Esophagus squamous epithelium (tissue), 5 donors: ENCODE results near the gene ZNF575. TPM values are rescaled to one million over a fixed set of nuclear protein-coding genes. Genes with fewer than 3 reads are reported as not detected.
A peak's percentile ranks its signal among the peaks of the same experiment; 100 is the strongest.

ENCODE experiments used
- DNase-seq: peaks from one replicate; lab custom pipeline; 2025; lab: John Stamatoyannopoulos, UW
- H3K27ac ChIP-seq, 4 donors: fragments of 200-600 bp; sonication (generic); one replicate each; pipeline ENCODE4 v1.5.1; 2016 to 2019; ENCODE audit warnings: mild to moderate bottlenecking in 1 of 4
- H3K27me3 ChIP-seq, 4 donors: fragments of 200-600 bp; sonication (generic); 1 replicate in 3 of 4; 2 replicates in 1 of 4; pipeline versions ENCODE4 v1.5.1 to v1.6.0; 2017 to 2021; ENCODE audit warnings: antibody characterized with exemption in 1 of 4
- H3K36me3 ChIP-seq, 3 donors: fragments of 200-600 bp; sonication (generic); one replicate each; pipeline ENCODE4 v1.5.1; 2016 to 2019
- H3K4me1 ChIP-seq, 3 donors: fragments of 200-600 bp; sonication (generic); one replicate each; pipeline ENCODE4 v1.5.1; 2017 to 2019
- H3K4me3 ChIP-seq, 4 donors: fragments of 200-600 bp; sonication (generic); 1 replicate in 3 of 4; 2 replicates in 1 of 4; pipeline ENCODE4 v1.5.1; 2016 to 2019; ENCODE audit warnings: mild to moderate bottlenecking in 2 of 4, moderate library complexity in 1 of 4
- H3K9me3 ChIP-seq, 3 donors: fragments of 200-600 bp; sonication (generic); one replicate each; pipeline ENCODE4 v1.5.1; 2016 to 2019
- POLR2A ChIP-seq, 4 donors: fragments of 450-650 bp; IDR thresholded peaks; one replicate each; pipeline ENCODE4 v1.6.1; 2017; ENCODE audit warnings: antibody characterized with exemption in 4 of 4, mild to moderate bottlenecking in 4 of 4, moderate library complexity in 3 of 4
- WGBS, 2 donors: methylation state at CpG; one replicate each; pipeline ENCODE4 v1.1.5; 2018; 5-methylcytosine and 5-hydroxymethylcytosine counted together
- intact Hi-C: fragments of 100-400 bp; cut with DNase I; formaldehyde crosslinking; loops from one replicate; pipeline ENCODE4 v1.15.0; 2022
- total RNA-seq, 4 donors: library from RNA; depleted of rRNA; stranded (reverse); fragments of >200 nt; gene quantifications; one replicate each; pipeline ENCODE4 v1.1.0, GENCODE V29; 2016
- TF ChIP-seq, protein P1 (sequence below), 6 experiments: fragments of 450-650 bp in 4 of 6; fragments of 200-600 bp in 2 of 6; sonication (generic) in 2 of 6; IDR thresholded peaks; one replicate each; pipeline ENCODE4 v1.5.1; 2016 to 2019; ENCODE audit warnings: antibody characterized with exemption in 6 of 6, mild to moderate bottlenecking in 4 of 6, moderate library complexity in 4 of 6
- donor health status: DM: yes; HTN: yes; CAD: no.

Gene ZNF575
- total RNA-seq, 4 donors from 2014 or later = not detected

DNA sequence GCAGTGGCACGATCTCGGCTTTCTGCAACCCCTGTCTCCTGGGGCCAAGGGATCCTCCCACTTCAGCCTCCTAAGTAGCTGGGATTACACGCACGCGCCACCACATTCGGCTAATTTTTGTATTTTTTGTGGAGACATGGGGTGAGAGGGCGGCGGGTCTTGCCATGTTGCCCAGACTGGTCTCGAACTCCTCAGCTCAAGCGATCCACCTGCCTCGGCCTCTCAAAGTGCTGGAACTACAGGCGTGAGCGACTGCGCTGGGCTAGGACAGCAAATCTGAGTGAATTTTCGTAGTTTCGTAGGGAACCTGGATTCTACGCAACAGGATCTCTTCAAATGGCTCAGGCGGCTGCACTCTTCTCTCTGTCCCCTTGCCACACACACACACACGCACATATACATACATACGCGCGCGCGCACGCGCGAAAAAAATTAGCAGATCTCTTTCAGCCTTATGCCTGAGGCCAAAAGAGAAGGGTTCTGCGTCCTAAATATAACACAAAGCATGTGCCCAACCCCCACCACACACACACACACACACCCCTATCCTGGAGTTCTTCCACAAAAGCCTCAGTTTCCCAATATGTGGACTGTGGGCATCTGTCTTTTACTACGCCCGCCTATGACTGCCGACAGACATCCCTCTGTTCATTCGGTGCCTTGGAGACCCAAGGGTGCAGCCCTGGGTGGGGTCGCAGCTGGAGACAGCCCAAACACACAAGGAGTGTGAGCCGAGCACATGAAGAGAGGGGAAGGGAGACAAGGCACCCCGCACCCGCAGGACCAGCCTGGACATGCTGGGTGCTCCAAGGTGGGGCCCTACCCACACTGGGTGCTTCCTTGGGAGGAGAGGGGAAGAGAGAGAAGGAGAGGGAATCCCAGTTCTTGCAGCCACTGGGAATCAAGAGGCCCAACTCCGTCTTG lies 43.2 kb downstream of the ZNF575 start:
- no peak for DNase-seq
- Histone ChIP-seq H3K27ac (peak overlapping the region; percentile 85 to 97 (median 90)), H3K4me1 (peaks cover 19 to 56% (median 24%) of the 10 kb centered on the region in 3 donors), H3K36me3 (peaks cover 0 to 15% (median 0%) of the 10 kb centered on the region in 3 donors), H3K27me3 (no peaks in the 10 kb centered on the region), H3K9me3 (no peaks in the 10 kb centered on the region), H3K4me3 (peak overlapping the region; percentile 23 to 92 (median 78))
- intact Hi-C loops = no loop called here
- TF ChIP-seq, protein P1, sequence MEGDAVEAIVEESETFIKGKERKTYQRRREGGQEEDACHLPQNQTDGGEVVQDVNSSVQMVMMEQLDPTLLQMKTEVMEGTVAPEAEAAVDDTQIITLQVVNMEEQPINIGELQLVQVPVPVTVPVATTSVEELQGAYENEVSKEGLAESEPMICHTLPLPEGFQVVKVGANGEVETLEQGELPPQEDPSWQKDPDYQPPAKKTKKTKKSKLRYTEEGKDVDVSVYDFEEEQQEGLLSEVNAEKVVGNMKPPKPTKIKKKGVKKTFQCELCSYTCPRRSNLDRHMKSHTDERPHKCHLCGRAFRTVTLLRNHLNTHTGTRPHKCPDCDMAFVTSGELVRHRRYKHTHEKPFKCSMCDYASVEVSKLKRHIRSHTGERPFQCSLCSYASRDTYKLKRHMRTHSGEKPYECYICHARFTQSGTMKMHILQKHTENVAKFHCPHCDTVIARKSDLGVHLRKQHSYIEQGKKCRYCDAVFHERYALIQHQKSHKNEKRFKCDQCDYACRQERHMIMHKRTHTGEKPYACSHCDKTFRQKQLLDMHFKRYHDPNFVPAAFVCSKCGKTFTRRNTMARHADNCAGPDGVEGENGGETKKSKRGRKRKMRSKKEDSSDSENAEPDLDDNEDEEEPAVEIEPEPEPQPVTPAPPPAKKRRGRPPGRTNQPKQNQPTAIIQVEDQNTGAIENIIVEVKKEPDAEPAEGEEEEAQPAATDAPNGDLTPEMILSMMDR (IDR thresholded peaks at IDR 0.05) = no peak
- TF ChIP-seq POLR2A (IDR thresholded peaks at IDR 0.05) = peak in 1 of 4 donors; percentile 9
- 54 to 58% methylated on average over 14 to 32 of the region's 37 CpGs for WGBS, 2 donors

DNA sequence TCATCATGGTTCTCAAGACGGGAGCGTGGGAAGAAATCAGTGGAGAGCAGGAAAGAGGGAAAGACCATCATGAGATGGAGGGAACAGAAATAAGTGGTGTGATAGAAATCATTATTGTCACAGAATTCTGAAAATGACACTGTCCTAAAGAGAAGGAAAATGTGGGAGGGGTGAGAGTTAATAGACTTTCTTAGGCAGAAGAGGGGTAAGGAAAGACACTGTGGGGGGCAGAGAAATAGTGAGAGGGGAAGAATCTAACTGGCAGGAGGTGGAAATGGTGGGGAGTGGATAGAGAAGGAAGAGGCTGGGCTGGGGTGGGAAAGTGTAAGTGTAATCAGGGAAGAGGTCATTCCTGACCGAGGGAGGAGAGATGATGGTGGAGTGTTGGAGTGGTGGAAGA lies 45.8 kb downstream of the ZNF575 start:
- Histone ChIP-seq H3K27me3 (no peaks in the 10 kb centered on the region), H3K4me1 (peaks cover 23 to 58% (median 24%) of the 10 kb centered on the region in 3 donors), H3K4me3 (no peak overlapping the region), H3K27ac (no peak overlapping the region), H3K36me3 (no peaks in the 10 kb centered on the region), H3K9me3 (no peaks in the 10 kb centered on the region)
- intact Hi-C loops = no loop called here
- no peak for DNase-seq
- 77 to 87% methylated on average over 3 of the region's 3 CpGs for WGBS, 2 donors
- TF ChIP-seq, protein P1 (IDR thresholded peaks at IDR 0.05) = no peak
- no peak for TF ChIP-seq POLR2A (IDR thresholded peaks at IDR 0.05)

DNA sequence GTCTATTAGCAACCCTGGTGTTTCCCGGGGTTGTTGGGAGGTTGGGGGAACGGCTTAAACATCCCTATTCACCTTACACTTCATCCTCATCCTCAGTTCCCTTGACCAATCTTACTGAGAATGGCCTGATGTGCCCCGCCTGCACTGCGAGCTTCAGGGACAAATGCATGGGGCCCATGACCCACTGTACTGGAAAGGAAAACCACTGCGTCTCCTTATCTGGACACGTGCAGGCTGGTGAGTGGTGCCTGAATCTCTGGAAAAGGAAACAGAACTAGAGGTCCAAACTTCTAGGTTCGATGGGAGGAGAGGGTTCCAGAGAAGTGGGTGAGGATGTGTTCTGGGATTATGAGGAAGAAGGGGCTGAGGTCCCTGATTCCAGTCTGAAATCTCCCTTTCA lies 48.5 kb downstream of the ZNF575 start:
- H3K9me3 ChIP-seq = no peaks in the 10 kb centered on the region
- intact Hi-C loops = no loop called here
- peak overlapping the region in 3 of 4 donors; percentile 49 to 64 (median 53) for H3K4me3 ChIP-seq
- peaks cover 0 to 14% (median 0%) of the 10 kb centered on the region in 3 donors for H3K36me3 ChIP-seq
- TF ChIP-seq, protein P1 (IDR thresholded peaks at IDR 0.05) = no peak
- TF ChIP-seq POLR2A (IDR thresholded peaks at IDR 0.05) = no peak
- peaks cover 7 to 34% (median 11%) of the 10 kb centered on the region in 3 donors for H3K4me1 ChIP-seq
- peak overlapping the region; percentile 28 to 80 (median 76) for H3K27ac ChIP-seq
- 56 to 70% methylated on average over 5 of the region's 7 CpGs for WGBS, 2 donors
- DNase-seq = no peak
- H3K27me3 ChIP-seq = no peaks in the 10 kb centered on the region

DNA sequence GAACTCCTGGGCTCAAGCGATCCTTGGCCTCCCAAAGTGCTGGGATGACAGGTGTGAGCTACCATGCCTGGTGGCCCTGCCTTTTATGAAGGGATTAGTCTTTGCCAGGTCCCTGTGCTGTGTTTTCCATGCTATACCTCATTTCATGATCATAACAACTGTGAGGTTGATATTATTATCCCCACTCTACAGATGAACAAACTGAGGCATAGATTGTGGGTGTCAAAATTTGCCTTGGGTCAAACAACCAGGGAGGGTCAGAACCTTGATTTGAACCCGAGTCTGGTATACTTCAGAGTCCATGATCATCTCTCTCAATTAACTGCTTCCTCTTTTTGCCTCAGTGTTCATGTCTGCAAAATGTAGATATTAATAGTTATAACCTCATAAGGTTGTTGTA lies 49.5 kb downstream of the ZNF575 start:
- intact Hi-C loops = no loop called here
- Histone ChIP-seq H3K9me3 (no peaks in the 10 kb centered on the region), H3K27ac (no peak overlapping the region), H3K4me3 (no peak overlapping the region), H3K27me3 (no peaks in the 10 kb centered on the region), H3K4me1 (peaks cover 5 to 28% (median 10%) of the 10 kb centered on the region in 3 donors), H3K36me3 (peaks cover 0 to 21% (median 4%) of the 10 kb centered on the region in 3 donors)
- 85 to 86% methylated on average over 2 of the region's 2 CpGs for WGBS, 2 donors
- DNase-seq = no peak
- TF ChIP-seq POLR2A (IDR thresholded peaks at IDR 0.05) = no peak
- TF ChIP-seq, protein P1 (IDR thresholded peaks at IDR 0.05) = no peak

DNA sequence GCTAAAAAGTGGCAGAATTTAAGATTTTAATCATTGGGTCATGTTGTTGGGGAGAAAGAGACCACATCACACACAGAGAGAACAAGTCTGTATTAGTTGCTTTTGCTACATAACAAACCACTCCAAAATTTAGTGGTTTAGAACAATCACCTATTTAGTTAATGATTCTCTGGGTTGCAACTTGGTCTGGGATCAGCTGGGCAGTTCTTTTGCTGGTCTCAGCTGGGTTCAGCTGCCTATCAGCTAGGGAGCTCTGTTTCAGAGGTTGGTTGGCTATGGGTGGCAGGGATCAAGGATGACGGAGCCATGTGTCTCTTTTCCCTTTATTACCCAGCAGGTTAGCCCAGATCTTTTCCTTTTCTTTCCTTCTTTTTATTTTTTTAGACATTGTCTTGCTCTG lies 51.5 kb downstream of the ZNF575 start:
- no peaks in the 10 kb centered on the region for H3K27me3 ChIP-seq
- WGBS, 2 donors = 92 to 100% methylated on average over 1 of the region's 1 CpG
- peaks cover 0 to 29% (median 4%) of the 10 kb centered on the region in 3 donors for H3K36me3 ChIP-seq
- no peak for DNase-seq
- intact Hi-C loops = no loop called here
- peaks cover 5 to 26% (median 10%) of the 10 kb centered on the region in 3 donors for H3K4me1 ChIP-seq
- peak overlapping the region in 2 of 4 donors; percentile 3 to 7 for H3K27ac ChIP-seq
- no peak overlapping the region for H3K4me3 ChIP-seq
- H3K9me3 ChIP-seq = no peaks in the 10 kb centered on the region
- TF ChIP-seq, protein P1 (IDR thresholded peaks at IDR 0.05) = no peak
- TF ChIP-seq POLR2A (IDR thresholded peaks at IDR 0.05) = no peak
